ENCODE results near the gene ATP6V1E1.

ATP6V1E1 gene

DNA sequence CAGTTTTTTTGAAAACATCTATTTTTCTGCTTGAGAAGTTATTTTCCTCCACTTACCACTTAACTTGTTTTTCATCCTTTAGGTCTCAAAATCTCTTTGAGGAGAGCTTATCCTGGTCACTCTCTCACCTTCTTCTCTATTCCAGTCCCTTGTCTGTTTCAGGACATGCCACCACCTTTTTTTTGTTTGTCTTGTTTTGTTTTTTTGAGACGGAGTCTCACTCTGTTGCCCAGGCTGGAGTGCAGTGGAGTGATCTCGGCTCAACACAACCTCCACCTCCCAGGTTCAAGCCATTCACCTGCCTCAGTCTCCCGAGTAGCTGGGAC is 5.4 kb upstream of the ATP6V1E1 start:
- no peak for DNase-seq (ENCODE audit: low spot score)

DNA sequence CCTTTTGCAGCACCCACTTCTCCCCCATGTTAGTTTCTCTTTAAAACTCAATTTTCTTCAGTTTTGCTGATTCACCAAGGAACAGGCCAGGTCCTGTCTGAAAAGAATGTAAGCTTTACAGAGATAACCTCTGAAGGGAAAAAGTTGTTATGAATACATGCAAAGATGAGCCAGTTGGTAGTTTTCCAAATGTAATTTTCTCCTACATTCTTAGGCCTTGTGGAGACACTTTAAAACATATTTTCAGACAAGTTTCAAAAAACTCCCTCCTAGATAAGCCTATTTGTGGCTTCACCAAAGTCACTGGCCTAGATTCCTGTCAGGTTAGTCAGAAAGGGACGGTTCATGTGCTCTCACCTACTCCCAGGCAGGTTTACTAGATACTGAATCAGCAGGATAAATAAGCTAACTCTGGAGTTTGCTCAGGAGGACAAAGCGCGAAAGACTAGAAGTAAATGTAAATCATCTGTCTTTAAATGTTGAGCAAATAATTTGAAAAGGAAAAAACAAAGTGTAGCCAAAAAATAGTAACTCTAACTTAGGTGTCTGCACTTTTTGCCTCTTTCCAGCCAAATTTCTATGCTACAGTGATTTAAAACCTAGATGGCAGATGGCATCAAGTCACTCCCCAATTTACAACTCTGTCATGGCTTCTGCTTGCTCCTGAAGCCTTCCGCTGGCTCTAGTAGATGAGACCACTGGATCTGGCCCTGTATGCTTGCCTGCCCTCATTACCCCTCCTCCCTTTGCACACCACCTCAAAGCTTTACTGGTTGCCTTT is 4.9 kb upstream of the ATP6V1E1 start:
- DNase-seq (ENCODE audit: low spot score) = peak; percentile 58

DNA sequence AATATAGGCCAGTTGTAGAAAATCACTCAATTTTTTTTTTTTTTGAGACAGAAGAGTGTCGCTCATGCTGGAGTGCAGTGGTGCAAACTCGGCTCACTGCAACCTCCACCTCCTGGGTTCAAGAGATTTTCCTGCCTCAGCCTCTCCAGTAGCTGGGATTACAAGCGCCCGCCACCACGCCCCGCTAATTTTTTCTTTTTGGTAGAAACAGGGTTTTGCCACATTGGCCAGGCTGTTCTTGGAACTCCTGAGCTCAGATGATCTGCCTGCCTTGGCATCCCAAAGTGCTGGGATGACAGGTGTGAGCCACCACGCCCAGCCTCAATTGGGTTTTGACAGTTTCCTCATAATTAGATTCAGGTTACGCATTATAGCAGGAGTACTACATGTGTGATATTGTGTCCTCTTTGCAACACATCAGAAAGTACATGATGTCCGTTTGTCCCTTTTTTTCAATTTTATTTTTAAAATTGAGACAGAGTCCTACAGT is 2.6 kb upstream of the ATP6V1E1 start:
- no peak for DNase-seq (ENCODE audit: low spot score)

DNA sequence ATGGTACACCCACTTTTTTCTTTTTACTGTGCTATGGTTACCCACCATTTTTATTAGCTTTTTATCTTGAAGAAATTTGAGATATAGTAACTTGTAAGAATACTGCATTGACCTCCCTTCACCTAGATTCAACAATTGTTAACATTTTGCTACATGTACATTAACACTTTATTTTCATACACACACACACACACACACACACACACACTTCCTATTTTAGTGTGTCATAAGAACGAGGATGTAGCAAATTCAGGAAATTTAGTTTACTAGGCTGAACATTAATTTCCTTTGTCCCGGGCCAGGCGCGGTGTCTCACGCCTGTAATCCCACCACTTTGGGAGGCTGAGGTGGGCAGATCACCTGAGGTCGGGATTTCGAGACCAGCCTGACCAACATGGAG is 1.1 kb upstream of the ATP6V1E1 start:
- no peak for DNase-seq (ENCODE audit: low spot score)

DNA sequence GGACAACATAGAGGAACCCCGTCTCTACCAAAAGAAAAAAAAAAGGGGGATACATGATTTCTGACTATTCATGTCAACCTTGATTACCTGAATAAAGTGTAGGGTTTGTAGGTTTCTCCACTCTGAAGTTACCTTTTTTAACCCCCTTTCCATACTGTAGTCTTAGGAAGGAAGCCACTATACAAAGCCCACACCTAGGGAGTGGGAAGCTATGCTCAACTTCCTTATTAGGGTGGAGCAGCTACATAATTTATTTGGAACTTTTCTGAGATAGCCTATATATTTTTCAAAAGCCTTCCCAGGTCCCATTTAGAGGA is 582 bp upstream of the ATP6V1E1 start:
- DNase-seq (ENCODE audit: low spot score) = no peak

DNA sequence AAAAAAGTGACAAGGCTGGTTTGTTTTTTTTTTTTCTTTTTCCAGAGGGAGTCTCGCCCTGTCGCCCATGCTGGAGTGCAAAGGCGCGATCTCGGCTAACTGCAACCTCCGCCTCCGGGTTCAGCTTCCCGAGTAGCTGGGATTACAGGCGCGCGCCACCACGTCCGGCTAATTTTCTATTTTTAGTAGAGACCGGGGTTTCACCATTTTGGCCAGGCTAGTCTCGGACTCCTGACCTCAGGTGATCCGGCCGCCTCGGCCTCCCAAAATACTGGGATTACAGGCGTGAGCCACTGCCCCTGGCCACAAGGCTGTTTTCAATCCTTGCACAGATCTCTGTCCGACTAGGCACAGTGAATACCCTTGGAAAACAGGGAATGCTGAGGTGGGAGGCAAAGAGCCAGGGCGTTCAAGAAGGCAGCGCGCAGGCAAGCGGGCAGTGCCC is 566 bp downstream of the ATP6V1E1 start:
- no peak for DNase-seq (ENCODE audit: low spot score)

DNA sequence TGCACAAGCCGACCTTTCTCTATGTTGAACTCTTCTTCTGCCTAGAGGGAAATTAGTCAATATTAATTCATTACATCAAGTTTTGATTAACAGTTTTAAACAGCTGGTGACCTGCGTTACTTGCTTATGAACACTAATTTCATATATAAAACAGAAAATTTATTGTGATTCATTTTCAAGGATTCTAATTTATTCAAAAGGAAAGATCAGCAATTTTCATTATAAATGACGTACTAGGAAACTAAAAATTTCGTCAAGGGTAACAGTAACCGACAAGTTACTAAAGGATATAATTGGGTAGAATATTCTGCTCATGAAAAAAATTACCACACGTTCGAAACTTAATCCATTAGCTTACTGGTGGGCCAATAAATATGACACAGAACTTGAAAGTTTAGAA is 15.3 kb downstream of the ATP6V1E1 start:
- DNase-seq (ENCODE audit: low spot score) = no peak

DNA sequence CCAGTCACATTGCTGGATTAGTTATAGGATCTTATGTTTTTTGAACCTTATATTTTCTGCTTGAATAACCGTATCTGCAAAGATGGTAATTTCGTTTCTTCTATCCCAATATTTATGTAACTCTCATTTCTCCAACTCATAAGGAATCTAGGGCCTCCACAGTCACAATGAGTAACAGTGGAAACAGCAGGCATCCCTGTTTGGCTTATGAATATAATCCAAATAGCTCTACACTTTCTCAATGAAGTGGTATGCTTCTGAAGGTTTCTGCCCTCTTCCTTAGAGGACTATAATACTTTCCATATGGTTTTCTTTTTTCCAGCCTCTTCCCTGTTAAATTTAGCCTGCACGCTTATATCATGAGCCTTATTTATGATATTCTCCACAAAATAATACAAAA is 16.5 kb downstream of the ATP6V1E1 start:
- no peak for DNase-seq (ENCODE audit: low spot score)

DNA sequence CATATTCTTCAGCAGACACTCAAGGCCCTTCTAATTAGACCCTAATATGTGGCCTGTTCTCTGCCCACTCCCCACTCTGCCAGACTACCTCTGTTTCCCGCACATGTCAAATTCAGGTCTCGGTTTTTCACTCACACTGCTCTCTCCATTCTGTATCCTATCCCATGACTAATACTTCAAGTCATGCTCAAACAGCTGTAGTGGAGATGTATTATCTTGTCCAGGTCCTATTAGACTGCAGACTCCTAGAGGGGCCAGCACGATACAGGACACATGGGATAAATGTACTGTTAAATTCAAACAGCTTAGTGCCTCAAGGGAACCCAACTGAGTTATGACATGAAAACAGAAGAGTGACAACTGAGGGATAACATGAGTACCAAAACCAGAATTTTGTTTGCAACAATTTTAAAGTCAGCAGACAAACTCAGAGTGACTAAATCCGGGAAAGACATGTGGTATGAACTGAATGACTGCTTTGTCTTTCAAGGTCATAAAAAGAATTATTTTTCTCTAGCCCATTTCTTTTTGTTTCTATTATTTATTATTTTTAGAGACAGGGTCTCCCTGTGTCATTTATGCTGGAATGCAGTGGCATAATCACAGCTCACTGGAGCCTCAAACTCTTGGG is 20.5 kb downstream of the ATP6V1E1 start:
- DNase-seq (ENCODE audit: low spot score) = peak; percentile 58

DNA sequence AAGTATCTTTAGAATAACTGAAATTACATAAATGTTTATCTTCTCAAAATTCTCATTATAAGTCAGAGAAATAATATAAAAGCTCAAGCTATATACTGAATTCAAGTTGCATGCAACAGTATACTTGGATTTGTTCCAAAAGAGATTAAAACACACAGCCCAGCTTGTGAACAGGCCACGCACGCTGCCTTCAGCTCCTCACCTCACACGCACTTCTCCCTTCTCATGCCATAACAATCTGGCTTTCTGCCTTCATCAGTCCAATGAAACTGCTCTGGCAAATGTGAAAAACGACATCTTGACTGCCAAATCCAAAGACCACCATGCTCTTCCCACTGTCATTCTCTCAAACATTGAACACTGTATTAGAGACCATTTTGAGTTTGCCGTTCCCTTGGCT is 22.1 kb downstream of the ATP6V1E1 start:
- DNase-seq (ENCODE audit: low spot score) = no peak

DNA sequence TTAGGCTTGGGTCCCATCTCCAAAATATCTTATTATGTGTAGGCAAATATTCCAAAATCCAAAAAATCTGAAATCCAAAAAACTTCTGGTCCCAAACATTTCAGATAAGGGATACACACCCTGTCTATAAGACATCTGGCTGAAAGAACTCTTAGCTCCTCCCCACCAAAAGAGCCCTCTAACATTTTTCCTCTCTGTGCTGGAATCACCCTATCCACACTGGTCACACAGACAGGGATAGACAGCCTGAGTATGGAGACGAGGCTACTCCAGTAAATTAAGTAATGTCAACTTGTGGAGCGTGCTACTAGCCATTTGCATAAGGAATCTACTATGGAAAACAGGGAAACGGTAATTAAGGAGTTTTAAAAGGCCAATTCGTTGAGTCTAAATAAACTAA is 24.9 kb downstream of the ATP6V1E1 start:
- no peak for DNase-seq (ENCODE audit: low spot score)

DNA sequence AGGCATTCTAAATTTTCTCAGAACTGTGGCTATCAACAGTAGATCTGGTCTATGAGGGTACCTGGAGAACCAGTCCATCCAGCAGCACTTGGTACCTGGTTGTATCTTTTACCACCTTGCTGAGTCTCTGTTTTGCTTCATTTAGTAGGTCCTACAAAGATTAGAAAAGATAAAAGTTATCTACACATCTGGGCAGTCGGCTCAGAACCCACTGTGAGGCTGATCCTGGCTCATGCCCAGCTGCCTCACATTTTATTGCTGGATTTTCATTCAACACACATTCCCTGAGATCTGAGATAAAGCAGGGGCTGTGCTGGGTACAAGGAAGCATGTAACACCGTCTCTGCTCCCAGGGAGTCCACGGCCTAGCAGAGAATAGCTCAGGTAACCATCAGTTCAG is 27.5 kb downstream of the ATP6V1E1 start:
- DNase-seq (ENCODE audit: low spot score) = no peak

DNA sequence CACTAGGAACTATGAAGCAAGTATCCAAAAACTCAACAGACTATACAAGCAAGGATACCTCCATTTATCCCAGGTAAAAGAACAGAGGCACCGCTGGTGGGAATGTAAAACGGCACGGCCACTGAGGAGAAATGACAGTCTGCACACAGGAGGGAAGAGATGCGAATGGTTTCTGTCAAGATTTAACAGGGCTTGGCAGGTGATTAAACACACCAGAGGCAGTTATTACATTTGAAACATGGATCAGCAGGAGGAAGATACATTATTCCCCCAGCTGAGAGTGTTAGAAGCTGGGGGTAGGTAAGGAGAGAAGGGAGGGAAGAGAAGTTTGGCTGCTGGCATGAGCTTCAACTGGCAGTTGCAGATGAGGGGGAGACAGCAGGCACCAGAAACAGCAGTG is 30.2 kb downstream of the ATP6V1E1 start:
- DNase-seq (ENCODE audit: low spot score) = no peak

DNA sequence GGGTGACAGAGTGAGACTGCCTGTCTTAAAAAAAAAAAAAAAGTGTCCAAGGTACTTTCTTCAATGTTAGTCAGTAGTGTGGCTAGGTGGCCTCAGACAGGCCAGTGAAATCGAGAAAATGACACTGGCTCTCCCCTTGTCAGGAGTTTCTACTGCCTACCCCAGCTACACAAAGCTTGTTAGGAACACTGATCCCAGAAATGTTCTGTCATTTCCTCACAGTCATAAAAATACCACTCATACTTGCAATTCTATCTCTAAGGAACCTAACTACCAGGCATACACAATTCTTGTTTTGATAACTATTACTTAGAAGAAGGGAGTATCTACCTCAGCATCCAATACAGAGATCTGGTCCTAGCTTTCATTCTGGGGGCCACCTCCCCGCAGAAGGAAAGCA is 31.3 kb downstream of the ATP6V1E1 start:
- no peak for DNase-seq (ENCODE audit: low spot score)

DNA sequence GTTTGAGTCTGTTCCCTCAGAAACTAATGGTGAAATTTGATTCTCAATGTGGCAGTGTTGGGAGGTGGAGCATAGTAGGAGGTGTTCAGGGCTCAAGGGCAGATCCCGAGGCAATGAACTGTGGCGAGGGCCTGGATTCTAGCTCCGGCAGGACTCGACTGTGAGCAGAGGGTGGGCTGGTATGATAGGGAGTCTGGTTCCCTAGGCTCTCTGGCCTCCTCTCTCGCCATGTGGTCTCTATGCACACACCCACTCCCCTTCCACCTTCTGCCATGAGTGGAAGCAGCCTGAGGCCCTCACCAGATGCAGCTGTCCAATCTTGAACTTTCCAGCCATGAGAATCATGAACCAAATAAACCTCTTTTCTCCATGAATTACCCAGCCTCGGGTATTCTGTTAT is 32.3 kb downstream of the ATP6V1E1 start:
- no peak for DNase-seq (ENCODE audit: low spot score)

DNA sequence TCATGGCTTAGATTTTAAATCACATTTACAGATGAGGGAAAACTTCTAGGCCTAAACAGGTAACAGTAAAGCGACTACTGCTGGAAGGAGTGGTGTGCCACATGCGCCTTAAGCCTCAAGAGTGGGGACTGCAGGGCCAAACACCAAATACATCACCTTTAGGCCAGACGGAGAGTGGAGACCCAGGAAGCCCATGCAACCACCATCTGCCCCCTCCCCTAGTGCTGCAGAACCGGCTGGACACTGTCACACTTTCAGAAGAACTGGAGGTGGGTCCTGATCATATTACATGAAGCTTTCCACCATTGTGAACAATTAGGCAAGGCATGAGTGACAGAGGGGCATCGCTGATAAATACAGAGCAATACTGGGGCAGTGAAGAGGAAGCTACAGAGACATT is 36.3 kb downstream of the ATP6V1E1 start:
- DNase-seq (ENCODE audit: low spot score) = no peak

DNA sequence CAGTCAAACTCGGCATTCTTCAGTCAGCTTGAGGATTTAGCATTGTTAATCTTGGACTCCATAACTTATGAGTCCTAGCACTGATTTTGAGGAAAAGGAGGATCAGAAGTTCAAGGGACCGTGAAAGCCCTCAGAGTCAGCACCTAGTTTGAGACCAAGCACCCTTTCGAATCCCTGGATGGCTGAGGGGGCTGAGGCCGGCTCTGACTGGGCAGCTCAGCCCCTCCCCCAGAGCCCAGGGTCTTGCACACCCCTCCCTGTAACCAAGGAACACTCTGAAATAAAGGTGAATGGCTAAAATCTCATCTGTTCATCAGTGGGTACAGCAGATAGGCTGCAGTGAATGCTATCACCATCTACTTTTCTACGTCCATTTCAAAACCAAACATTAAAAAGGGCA is 38.0 kb downstream of the ATP6V1E1 start:
- no peak for DNase-seq (ENCODE audit: low spot score)

DNA sequence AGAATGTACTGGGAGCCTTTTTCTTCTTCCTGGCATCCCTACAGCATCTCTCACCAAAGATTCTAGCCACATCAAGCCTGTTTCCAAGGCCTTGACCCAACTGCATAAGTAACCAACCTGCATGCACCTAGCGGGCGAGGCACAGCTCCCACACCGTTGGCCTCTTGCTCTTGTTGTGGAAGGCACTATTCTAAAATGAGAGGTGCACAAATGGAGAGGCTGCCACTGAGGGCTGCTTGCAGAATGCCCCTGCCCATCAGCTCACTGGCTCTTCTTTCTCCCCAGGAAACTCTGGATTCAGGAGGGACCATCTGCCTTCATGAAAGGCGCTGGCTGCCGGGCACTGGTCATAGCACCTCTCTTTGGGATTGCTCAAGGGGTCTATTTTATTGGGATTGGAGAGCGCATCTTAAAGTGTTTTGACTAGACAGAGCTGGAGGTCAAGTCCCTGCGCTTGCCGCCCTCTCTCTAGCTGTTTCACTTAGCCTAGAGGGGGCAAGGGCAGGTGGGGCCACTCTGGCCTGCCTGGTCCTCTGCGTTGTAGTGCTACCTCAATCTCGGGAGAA is 38.7 kb downstream of the ATP6V1E1 start:
- no peak for DNase-seq (ENCODE audit: low spot score)

DNA sequence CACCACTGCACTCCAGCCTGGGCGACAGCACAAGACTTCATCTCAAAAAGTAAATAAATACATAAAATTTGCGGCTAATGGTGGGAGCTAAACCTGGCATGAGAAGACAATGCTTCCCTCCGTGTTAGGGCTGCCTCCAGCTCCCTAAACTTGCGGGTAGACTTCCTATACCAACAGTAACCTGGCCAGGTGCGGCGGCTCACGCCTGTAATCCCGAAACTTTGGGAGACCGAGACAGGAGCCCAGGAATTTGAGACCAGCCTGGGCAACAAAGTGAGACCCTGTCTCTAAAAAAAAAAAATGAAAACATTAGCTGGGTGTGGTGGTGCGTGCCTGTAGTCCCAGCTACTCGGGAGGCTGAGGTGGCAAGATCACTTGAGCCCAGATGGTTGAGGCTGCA is 39.9 kb downstream of the ATP6V1E1 start:
- DNase-seq (ENCODE audit: low spot score) = no peak

DNA sequence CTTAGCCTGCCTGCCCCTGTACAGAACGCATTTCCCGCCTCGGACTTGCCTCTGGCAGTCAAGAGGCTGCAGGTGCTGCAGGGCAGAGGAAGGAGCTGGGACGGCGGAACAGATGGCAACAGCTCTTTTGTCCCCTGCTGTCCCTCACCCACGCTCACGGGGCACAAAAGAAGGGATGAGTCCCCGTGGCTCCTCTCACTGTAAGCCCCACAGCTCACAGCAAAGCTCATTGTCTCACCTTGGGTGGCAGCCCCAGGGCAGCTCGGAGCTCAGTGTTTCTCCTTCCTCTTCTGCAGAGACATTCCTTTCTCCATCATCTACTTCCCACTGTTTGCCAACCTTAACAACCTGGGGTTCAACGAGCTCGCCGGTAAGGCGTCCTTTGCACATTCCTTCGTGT is 40.9 kb downstream of the ATP6V1E1 start:
- DNase-seq (ENCODE audit: low spot score) = no peak

DNA sequence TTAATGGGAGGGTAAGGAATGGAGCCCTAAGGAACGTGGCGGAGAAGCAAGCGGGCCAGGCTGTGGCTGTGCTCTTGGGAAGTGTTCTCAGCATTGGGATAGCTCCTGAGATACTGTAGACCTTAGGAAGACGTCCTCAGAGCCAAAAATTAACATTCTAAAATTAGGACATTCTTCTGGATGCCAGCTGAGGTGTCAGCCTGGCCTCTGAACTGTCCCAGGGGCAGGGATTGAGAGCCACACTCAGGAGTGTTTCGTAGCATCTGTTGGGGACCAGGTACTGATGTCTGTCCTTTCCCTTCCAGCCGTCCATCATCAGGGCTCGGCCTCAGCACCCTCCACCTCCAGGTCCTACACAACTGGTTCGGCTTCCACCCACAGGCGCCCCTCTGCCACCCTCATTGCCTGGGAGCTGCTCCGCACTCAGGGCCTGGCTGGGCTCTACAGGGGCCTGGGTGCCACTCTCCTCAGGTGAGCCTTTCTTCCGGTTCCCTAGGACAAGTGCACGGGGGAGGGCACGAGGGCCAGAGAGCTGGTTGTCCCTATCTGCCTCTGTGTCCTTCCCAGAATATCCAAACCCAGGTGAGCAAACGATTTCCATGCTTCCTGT is 41.6 kb downstream of the ATP6V1E1 start:
- no peak for DNase-seq (ENCODE audit: low spot score)

DNA sequence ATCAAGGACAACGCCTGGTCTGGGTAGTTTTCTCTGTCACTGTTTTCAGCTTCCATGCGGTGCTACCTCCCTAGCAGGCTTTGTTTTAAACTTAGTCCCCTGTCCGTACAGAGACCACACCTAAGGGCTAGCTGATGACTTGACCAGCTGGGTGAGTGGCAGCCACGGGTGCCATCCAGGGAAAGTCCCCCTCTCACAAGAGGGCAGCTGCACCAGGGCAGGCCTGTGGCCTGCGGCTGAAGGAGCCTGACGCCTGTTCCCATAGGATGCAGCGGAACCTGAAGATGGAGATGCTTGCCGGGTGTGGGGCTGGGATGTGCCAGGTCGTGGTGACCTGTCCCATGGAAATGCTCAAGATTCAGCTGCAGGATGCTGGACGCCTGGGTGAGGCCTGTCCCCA is 45.4 kb downstream of the ATP6V1E1 start:
- DNase-seq (ENCODE audit: low spot score) = no peak

DNA sequence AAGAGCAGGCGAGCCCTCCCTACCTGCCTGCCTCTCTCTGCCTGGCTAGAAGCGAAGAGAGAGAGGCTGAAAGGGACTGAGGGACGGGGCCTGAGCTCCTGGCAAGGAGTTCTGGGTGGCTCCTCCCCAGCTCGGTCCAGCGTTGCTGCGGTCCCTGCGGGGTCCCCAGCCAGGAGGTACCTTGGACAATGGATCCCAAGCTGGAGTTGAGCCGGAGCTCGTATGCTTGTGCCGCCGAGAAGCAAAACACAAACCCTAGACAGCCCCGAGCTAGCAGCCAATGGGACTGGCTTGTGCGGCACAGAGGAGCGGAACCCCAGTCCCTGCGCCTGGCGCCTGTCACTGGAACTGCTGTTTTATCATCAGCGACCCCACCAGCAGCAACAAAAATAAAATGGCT is 46.9 kb downstream of the ATP6V1E1 start:
- no peak for DNase-seq (ENCODE audit: low spot score)

Measured in COLO829 (cell line).